Neural crest cell (in vitro differentiated cells): ENCODE data around the gene TTC7B. TPM values are rescaled to one million over a fixed set of nuclear protein-coding genes. Genes with fewer than 3 reads are reported as not detected.
A peak's percentile ranks its signal among the peaks of the same experiment; 100 is the strongest.

Source experiments
- DNase-seq: peaks from one replicate; pipeline ENCODE4 v3.0.0; 2021; ENCODE audit warnings: low read depth, mixed read lengths, low spot score
- H3K27ac Mint-ChIP-seq: one replicate; pipeline ENCODE4 v1.8.0; 2021; ENCODE audit warnings: mild to moderate bottlenecking, mixed read lengths; ENCODE audit not compliant: unreplicated experiment
- H3K27me3 Mint-ChIP-seq: 2 replicates; pipeline ENCODE4 v1.8.0; 2021; ENCODE audit warnings: low read depth, mild to moderate bottlenecking, mixed read lengths
- H3K36me3 Mint-ChIP-seq: 2 replicates; pipeline ENCODE4 v1.8.0; 2021; ENCODE audit warnings: low read depth, mild to moderate bottlenecking, mixed read lengths
- H3K4me1 Mint-ChIP-seq: 2 replicates; pipeline ENCODE4 v1.8.0; 2021; ENCODE audit warnings: mixed read lengths
- H3K4me3 Mint-ChIP-seq: one replicate; pipeline ENCODE4 v1.8.0; 2021; ENCODE audit warnings: mild to moderate bottlenecking, mixed read lengths
- H3K9me3 Mint-ChIP-seq: 2 replicates; pipeline ENCODE4 v1.8.0; 2021; ENCODE audit warnings: mixed read lengths
- CTCF ChIP-seq: fragments of 200-600 bp; sonication (generic); conservative IDR thresholded peaks from 2 replicates; pipeline ENCODE4 v1.5.0; 2021; ENCODE audit warnings: antibody characterized with exemption, mild to moderate bottlenecking
- total RNA-seq: library from RNA; stranded (reverse); gene quantifications from 2 replicates; pipeline ENCODE4 v1.2.1, GENCODE V29; 2021

The TTC7B gene
- total RNA-seq, 1 donor from 2014 or later = 56.4 TPM

GRCh38 chr14:90559811-90560492 is 256.3 kb downstream of the TTC7B start:
- no peak for TF ChIP-seq CTCF
- H3K4me1 Mint-ChIP-seq = peaks cover 21% of the 10 kb centered on the region
- no peaks in the 10 kb centered on the region for H3K27me3 Mint-ChIP-seq
- no peak overlapping the region for H3K4me3 Mint-ChIP-seq
- DNase-seq = no peak
- no peaks in the 10 kb centered on the region for H3K36me3 Mint-ChIP-seq
- H3K9me3 Mint-ChIP-seq = no peaks in the 10 kb centered on the region
- peak overlapping the region; percentile 71 for H3K27ac Mint-ChIP-seq

GRCh38 chr14:90558983-90559590 is 257.1 kb downstream of the TTC7B start:
- Mint-ChIP-seq H3K36me3 (no peaks in the 10 kb centered on the region), H3K9me3 (no peaks in the 10 kb centered on the region), H3K4me3 (peak overlapping the region; percentile 6), H3K4me1 (peaks cover 26% of the 10 kb centered on the region), H3K27ac (peak overlapping the region; percentile 57), H3K27me3 (no peaks in the 10 kb centered on the region)
- TF ChIP-seq CTCF = no peak
- DNase-seq = no peak

- Mint-ChIP-seq H3K27me3 (no peaks in the 10 kb centered on the region), H3K27ac (peak overlapping the region; percentile 57), H3K9me3 (no peaks in the 10 kb centered on the region), H3K4me3 (peak overlapping the region; percentile 6), H3K36me3 (no peaks in the 10 kb centered on the region), H3K4me1 (peaks cover 26% of the 10 kb centered on the region)
- TF ChIP-seq CTCF = no peak
- no peak for DNase-seq
Observed at GRCh38 chr14:90558041-90558982, 257.9 kb downstream of the TTC7B start.

- Mint-ChIP-seq H3K27ac (peak overlapping the region; percentile 9), H3K36me3 (no peaks in the 10 kb centered on the region), H3K4me1 (peaks cover 26% of the 10 kb centered on the region), H3K27me3 (no peaks in the 10 kb centered on the region), H3K9me3 (no peaks in the 10 kb centered on the region), H3K4me3 (no peak overlapping the region)
- TF ChIP-seq CTCF = no peak
- no peak for DNase-seq
Observed at GRCh38 chr14:90557516-90557915, 258.7 kb downstream of the TTC7B start.

GRCh38 chr14:90556666-90557450 is 259.4 kb downstream of the TTC7B start:
- Mint-ChIP-seq H3K27me3 (no peaks in the 10 kb centered on the region), H3K4me1 (peaks cover 26% of the 10 kb centered on the region), H3K9me3 (no peaks in the 10 kb centered on the region), H3K36me3 (no peaks in the 10 kb centered on the region), H3K27ac (no peak overlapping the region), H3K4me3 (no peak overlapping the region)
- TF ChIP-seq CTCF = no peak
- DNase-seq = no peak
